Panc1 (cell line): ENCODE results near the gene MPL. TPM values are rescaled to one million over a fixed set of nuclear protein-coding genes. Genes with fewer than 3 reads are reported as not detected.

Experiments
- ATAC-seq: fragments of 200-7000 bp; cut with Tn5 transposase; 2 replicates; pipeline ENCODE4 v1.9.1; 2020; ENCODE audit warnings: mild to moderate bottlenecking, moderate library complexity
- BruUV-seq: library from RNA; stranded (reverse); fragments of 400-500 nt; replicated peaks from 2 replicates; lab custom pipeline; 2021; lab: Mats Ljungman, UMichigan
- CTCF ChIA-PET: fragments of 300-600 bp; sonication (Branson Sonifier 250); formaldehyde crosslinking; loops from one replicate; lab custom pipeline; 2022; ENCODE audit warnings: antibody characterized with exemption; lab: Charles Lee
- POLR2A ChIA-PET: fragments of 300-600 bp; sonication (Branson Sonifier 250); formaldehyde crosslinking; loops from one replicate; lab custom pipeline; 2022; ENCODE audit warnings: antibody characterized with exemption; lab: Charles Lee
- DNase-seq: peaks from one replicate; pipeline ENCODE4 v3.0.0-alpha.2; 2010; ENCODE audit warnings: low read depth, low spot score
- H3K27ac ChIP-seq: 2 replicates; pipeline ENCODE4 v1.5.1; 2011; ENCODE audit warnings: mild to moderate bottlenecking, low read length, inconsistent platforms
- H3K27me3 ChIP-seq: fragments of 200-500 bp; sonication (Bioruptor generic); 2 replicates; pipeline ENCODE4 v1.6.0; 2014; ENCODE audit warnings: low read length, inconsistent platforms; ENCODE audit not compliant: control insufficient read depth, insufficient read depth
- H3K36me3 ChIP-seq: fragments of 200-500 bp; sonication (Bioruptor generic); 2 replicates; pipeline ENCODE4 v1.5.1; 2014; ENCODE audit warnings: inconsistent platforms, mild to moderate bottlenecking, low read length, moderate library complexity; ENCODE audit not compliant: control insufficient read depth, insufficient read depth
- H3K4me1 ChIP-seq: 2 replicates; pipeline ENCODE4 v1.5.1; 2011; ENCODE audit warnings: inconsistent platforms, mild to moderate bottlenecking, low read length, moderate library complexity; ENCODE audit not compliant: control insufficient read depth, insufficient read depth
- H3K4me3 ChIP-seq, 2 experiments: 2 replicates each; pipeline ENCODE4 v1.5.1; 2011 to 2012; ENCODE audit warnings: low read depth in 2 of 2, low read length in 2 of 2, mild to moderate bottlenecking in 2 of 2, inconsistent platforms in 1 of 2, moderate library complexity in 1 of 2
- H3K9me3 ChIP-seq: fragments of 200-500 bp; sonication (Bioruptor generic); 2 replicates; pipeline ENCODE4 v1.5.1; 2014; ENCODE audit warnings: low read depth, mild to moderate bottlenecking, inconsistent platforms, low read length, moderate library complexity; ENCODE audit not compliant: control insufficient read depth, insufficient read depth
- CTCF ChIP-seq: fragments of 450-650 bp; IDR thresholded peaks from 2 replicates; pipeline ENCODE4 v1.5.1; 2017; ENCODE audit warnings: mild to moderate bottlenecking
- POLR2AphosphoS5 ChIP-seq: IDR thresholded peaks from 2 replicates; pipeline ENCODE4 v1.6.1; 2012; ENCODE audit warnings: mild to moderate bottlenecking, low read depth, low read length, moderate library complexity
- REST ChIP-seq, 2 experiments: IDR thresholded peaks; 2 replicates each; pipeline ENCODE4 v1.6.1; 2011 to 2012; ENCODE audit warnings: low read depth in 2 of 2, control low read depth in 1 of 2, low read length in 1 of 2, mild to moderate bottlenecking in 1 of 2, moderate library complexity in 1 of 2; ENCODE audit not compliant: insufficient read depth in 1 of 2
- SIN3A ChIP-seq: IDR thresholded peaks from 2 replicates; pipeline ENCODE4 v1.6.1; 2012; ENCODE audit warnings: low read depth, mild to moderate bottlenecking, low read length, moderate library complexity, borderline replicate concordance; ENCODE audit not compliant: insufficient read depth
- TCF7L2 ChIP-seq: IDR thresholded peaks from 2 replicates; pipeline ENCODE4 v1.6.1; 2011; ENCODE audit warnings: mild to moderate bottlenecking, low read depth, low read length, inconsistent platforms
- in situ Hi-C: cut with HindIII; loops from 2 replicates; pipeline ENCODE4 v1.10.0; 2016; ENCODE audit warnings: low sequenced_read_pairs, low pct_unique_long_range_greater_than_20kb
- intact Hi-C: fragments of 100-400 bp; cut with micrococcal nuclease; formaldehyde crosslinking; loops from one replicate; pipeline ENCODE4 v1.10.0; 2022; ENCODE audit not compliant: unreplicated experiment
- total RNA-seq: library from RNA; stranded (reverse); gene quantifications from one replicate; pipeline ENCODE4 v1.2.1, GENCODE V29; 2021; ENCODE audit not compliant: unreplicated experiment

The MPL gene
- total RNA-seq, 1 experiment from 2014 or later, result not detected

GRCh38 chr1:43305926-43306687, 31.5 kb upstream of the MPL start:
- CTCF ChIA-PET, result no interaction called here
- TF ChIP-seq TCF7L2 (no peak), REST (IDR thresholded peaks at IDR 0.05; ENCODE audit: insufficient read depth in 1 of 2, low read depth in 2 of 2, low read length in 1 of 2) (no peak), POLR2AphosphoS5 (no peak), SIN3A (no peak), CTCF (no peak)
- DNase-seq (no peak), ATAC-seq (no peak)
- POLR2A ChIA-PET, result no interaction called here
- BruUV-seq, result no TSS peak
- H3K4me3 ChIP-seq, result no peak overlapping the region
- no peaks in the 10 kb centered on the region for H3K36me3 ChIP-seq
- no peaks in the 10 kb centered on the region for H3K9me3 ChIP-seq
- no peak overlapping the region for H3K27ac ChIP-seq
- H3K4me1 ChIP-seq, result no peaks in the 10 kb centered on the region
- in situ Hi-C loops (no loop called here), intact Hi-C loops (no loop called here)
- no peaks in the 10 kb centered on the region for H3K27me3 ChIP-seq

- no peak overlapping the region for H3K4me3 ChIP-seq
- no TSS peak for BruUV-seq
- CTCF ChIA-PET, result no interaction called here
- ATAC-seq, result no peak
- in situ Hi-C loops, result no loop called here
- intact Hi-C loops, result no loop called here
- POLR2A ChIA-PET, result no interaction called here
- no peaks in the 10 kb centered on the region for H3K9me3 ChIP-seq
- TF ChIP-seq REST (IDR thresholded peaks at IDR 0.05; ENCODE audit: insufficient read depth in 1 of 2, low read depth in 2 of 2, low read length in 1 of 2) (no peak), POLR2AphosphoS5 (no peak), CTCF (no peak), SIN3A (no peak), TCF7L2 (no peak)
- H3K27ac ChIP-seq, result no peak overlapping the region
- H3K36me3 ChIP-seq, result no peaks in the 10 kb centered on the region
- DNase-seq, result no peak
- H3K4me1 ChIP-seq, result no peaks in the 10 kb centered on the region
- no peaks in the 10 kb centered on the region for H3K27me3 ChIP-seq
Measured at GRCh38 chr1:43306688-43307457, 30.7 kb upstream of the MPL start.
